Naive thymus-derived CD4-positive, alpha-beta T cell (primary cell): ENCODE results near the gene MAFG. TPM values are rescaled to one million over a fixed set of nuclear protein-coding genes. Genes with fewer than 3 reads are reported as not detected.

Experiments used
- ATAC-seq: fragments of 150-1000 bp; cut with Tn5 transposase; 2 replicates; pipeline ENCODE4 v1.10.0; 2021; ENCODE audit warnings: mild to moderate bottlenecking, moderate library complexity
- CTCF ChIA-PET: fragments of 350-600 bp; sonication (Branson Sonifier 250); formaldehyde crosslinking; loops from one replicate; lab custom pipeline; 2021; ENCODE audit warnings: antibody characterized with exemption; lab: Charles Lee
- POLR2A ChIA-PET: fragments of 350-600 bp; sonication (Branson Sonifier 250); formaldehyde crosslinking; loops from one replicate; lab custom pipeline; 2021; ENCODE audit warnings: antibody characterized with exemption, inconsistent platforms; lab: Charles Lee
- DNase-seq, 9 donors: peaks; one replicate each; pipeline versions ENCODE4 v3.0.0 to v3.0.0-alpha.2; 2020 to 2022; ENCODE audit warnings: mixed read lengths in 1 of 9
- H3K27ac ChIP-seq: one replicate; pipeline ENCODE4 v1.7.0; 2013; ENCODE audit warnings: mild to moderate bottlenecking, low read depth, low read length, moderate library complexity
- H3K27me3 ChIP-seq, 2 donors: one replicate each; pipeline ENCODE4 v1.7.0; 2013; ENCODE audit warnings: low read length in 2 of 2, mild to moderate bottlenecking in 2 of 2, moderate library complexity in 2 of 2; ENCODE audit not compliant: control insufficient read depth in 2 of 2, insufficient read depth in 2 of 2
- H3K36me3 ChIP-seq, 3 experiments: 1 replicate in 2 of 3; 2 replicates in 1 of 3; pipeline ENCODE4 v1.7.0; 2013; ENCODE audit warnings: low read length in 3 of 3, mild to moderate bottlenecking in 3 of 3, moderate library complexity in 1 of 3; ENCODE audit not compliant: insufficient read depth in 3 of 3, control insufficient read depth in 2 of 3
- H3K4me1 ChIP-seq, 2 donors: one replicate each; pipeline ENCODE4 v1.7.0; 2013; ENCODE audit warnings: low read length in 2 of 2, mild to moderate bottlenecking in 2 of 2, moderate library complexity in 1 of 2; ENCODE audit not compliant: control insufficient read depth in 2 of 2, insufficient read depth in 2 of 2
- H3K4me3 ChIP-seq: 2 replicates; pipeline ENCODE4 v1.7.0; 2013; ENCODE audit warnings: mild to moderate bottlenecking, low read length
- H3K9me3 ChIP-seq, 3 experiments: 1 replicate in 2 of 3; 2 replicates in 1 of 3; pipeline ENCODE4 v1.7.0; 2013; ENCODE audit warnings: low read length in 3 of 3; ENCODE audit not compliant: control insufficient read depth in 2 of 3
- H3K27ac Mint-ChIP-seq, 9 donors: one replicate each; pipeline ENCODE4 v1.8.0; 2020 to 2022; ENCODE audit warnings: mixed read lengths in 9 of 9, mild to moderate bottlenecking in 8 of 9, moderate library complexity in 5 of 9, inconsistent platforms in 2 of 9
- H3K27me3 Mint-ChIP-seq, 5 donors: one replicate each; pipeline ENCODE4 v1.8.0; 2021 to 2022; ENCODE audit warnings: mixed read lengths in 5 of 5, mild to moderate bottlenecking in 1 of 5
- H3K36me3 Mint-ChIP-seq, 5 donors: one replicate each; pipeline ENCODE4 v1.8.0; 2020 to 2022; ENCODE audit warnings: mixed read lengths in 5 of 5, mild to moderate bottlenecking in 3 of 5, inconsistent platforms in 1 of 5
- H3K4me1 Mint-ChIP-seq, 7 donors: one replicate each; pipeline ENCODE4 v1.8.0; 2020 to 2022; ENCODE audit warnings: mixed read lengths in 7 of 7, mild to moderate bottlenecking in 3 of 7, inconsistent platforms in 1 of 7
- H3K4me3 Mint-ChIP-seq, 10 donors: one replicate each; pipeline ENCODE4 v1.8.0; 2020 to 2022; ENCODE audit warnings: mild to moderate bottlenecking in 10 of 10, mixed read lengths in 10 of 10, moderate library complexity in 6 of 10, inconsistent platforms in 2 of 10
- H3K9me3 Mint-ChIP-seq, 11 donors: one replicate each; pipeline ENCODE4 v1.8.0; 2020 to 2022; ENCODE audit warnings: mixed read lengths in 11 of 11, mild to moderate bottlenecking in 4 of 11, inconsistent platforms in 1 of 11, moderate library complexity in 1 of 11
- intact Hi-C, 2 donors: fragments of 100-400 bp; cut with micrococcal nuclease; formaldehyde crosslinking; loops; one replicate each; pipeline ENCODE4 v1.15.1; 2023
- polyA plus RNA-seq, 2 donors: library from polyadenylated mRNA; unstranded; fragments of 300-500 nt; fragmentation: Illumina TruSeq; gene quantifications; one replicate each; pipeline ENCODE4 v1.2.3, GENCODE V29; 2021
- total RNA-seq, 6 experiments: library from RNA in 5 of 6; stranded (reverse) in 5 of 6; gene quantifications; 1 replicate in 5 of 6; 2 replicates in 1 of 6; pipeline ENCODE4 v1.2.3 and lab custom pipeline; 2021 to 2026

The MAFG gene
- total and polyA plus RNA-seq, 7 experiments from 2014 or later: 2.4 to 28.1 (median 16.0) TPM

DNA sequence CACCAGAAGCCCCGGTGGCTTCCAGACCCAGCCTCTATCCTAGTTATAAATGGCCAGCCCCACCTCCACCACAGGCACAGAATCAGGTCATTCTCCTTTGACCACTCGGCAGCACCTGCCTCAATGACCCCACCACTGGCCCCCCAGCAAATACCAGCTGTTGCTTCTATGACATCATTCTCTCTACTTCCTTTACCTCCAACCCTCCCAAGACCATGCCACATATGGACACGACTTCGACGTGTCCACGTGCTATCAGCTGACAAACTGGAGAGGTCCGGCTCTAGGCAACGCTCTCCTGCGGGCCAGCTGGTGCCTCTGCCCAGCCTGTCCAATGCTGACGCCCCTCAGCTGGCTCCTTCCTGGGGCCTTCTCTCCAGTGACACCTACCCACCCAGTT, 42.1 kb downstream of the MAFG start:
- Histone ChIP-seq H3K4me3 (no peak overlapping the region), H3K27ac (no peak overlapping the region)
- H3K4me3 Mint-ChIP-seq: no peak overlapping the region

GRCh38 chr17:81884968-81885367, 42.6 kb downstream of the MAFG start:
- Histone ChIP-seq H3K36me3 (peaks cover 14 to 72% (median 20%) of the 10 kb centered on the region in 3 experiments), H3K4me1 (peaks cover 0 to 6% of the 10 kb centered on the region in 2 donors), H3K9me3 (no peaks in the 10 kb centered on the region), H3K27ac (no peak overlapping the region), H3K27me3 (no peaks in the 10 kb centered on the region), H3K4me3 (no peak overlapping the region)
- H3K27ac Mint-ChIP-seq: peak overlapping the region in 1 of 9 donors; percentile 4
- intact Hi-C loops: no loop called here
- ATAC-seq (peak; percentile 19), DNase-seq (no peak)
- peaks cover 0 to 1% (median 0%) of the 10 kb centered on the region in 11 donors for H3K9me3 Mint-ChIP-seq
- H3K4me1 Mint-ChIP-seq: peaks cover 0 to 22% (median 15%) of the 10 kb centered on the region in 7 donors
- no peak overlapping the region for H3K4me3 Mint-ChIP-seq
- H3K36me3 Mint-ChIP-seq: peaks cover 5 to 31% (median 10%) of the 10 kb centered on the region in 5 donors
- ChIA-PET POLR2A (interaction anchor here (1.3 kb wide), 1 partner anchor 15 kb away, joined by 3 read pairs; no protein-coding TSS in a partner anchor), CTCF (no interaction called here)
- H3K27me3 Mint-ChIP-seq: no peaks in the 10 kb centered on the region

More for the DNA sequence above, 42.1 kb downstream of the MAFG start:
- ChIA-PET POLR2A (interaction anchor here (1.3 kb wide), 1 partner anchor 16 kb away, joined by 3 read pairs; no protein-coding TSS in a partner anchor), CTCF (no interaction called here)
- Mint-ChIP-seq H3K36me3 (peaks cover 5 to 31% (median 10%) of the 10 kb centered on the region in 5 donors), H3K27ac (peak overlapping the region in 5 of 9 donors; percentile 24 to 85 (median 46)), H3K9me3 (peaks cover 0 to 1% (median 0%) of the 10 kb centered on the region in 11 donors), H3K4me1 (peaks cover 0 to 23% (median 20%) of the 10 kb centered on the region in 7 donors), H3K27me3 (no peaks in the 10 kb centered on the region)
- intact Hi-C loops: no loop called here
- no peaks in the 10 kb centered on the region for H3K9me3 ChIP-seq
- H3K27me3 ChIP-seq: no peaks in the 10 kb centered on the region
- H3K36me3 ChIP-seq: peaks cover 14 to 74% (median 20%) of the 10 kb centered on the region in 3 experiments
- DNase-seq: no peak
- H3K4me1 ChIP-seq: peaks cover 4 to 11% of the 10 kb centered on the region in 2 donors
- no peak for ATAC-seq

- peaks cover 14 to 70% (median 17%) of the 10 kb centered on the region in 3 experiments for H3K36me3 ChIP-seq
- CTCF ChIA-PET: no interaction called here
Observed at GRCh38 chr17:81884520-81884919, 43.0 kb downstream of the MAFG start.

GRCh38 chr17:81879121-81879520, 48.4 kb downstream of the MAFG start:
- Mint-ChIP-seq H3K27me3 (no peaks in the 10 kb centered on the region), H3K27ac (peak overlapping the region in 1 of 9 donors; percentile 11), H3K4me1 (peaks cover 0 to 11% (median 8%) of the 10 kb centered on the region in 7 donors), H3K9me3 (no peaks in the 10 kb centered on the region), H3K36me3 (peaks cover 0 to 26% (median 4%) of the 10 kb centered on the region in 5 donors), H3K4me3 (no peak overlapping the region)
- Histone ChIP-seq H3K4me3 (no peak overlapping the region), H3K4me1 (no peaks in the 10 kb centered on the region), H3K27ac (no peak overlapping the region), H3K9me3 (no peaks in the 10 kb centered on the region), H3K27me3 (no peaks in the 10 kb centered on the region), H3K36me3 (peaks cover 0 to 23% (median 3%) of the 10 kb centered on the region in 3 experiments)
- POLR2A ChIA-PET: interaction anchor here (0.8 to 0.9 kb wide), 3 partner anchors 9 to 17 kb away, joined by 3 to 4 read pairs (median 3); no protein-coding TSS in a partner anchor
- no peak for DNase-seq
- ATAC-seq: no peak
- CTCF ChIA-PET: interaction anchor here (0.5 to 0.7 kb wide), 2 partner anchors 356 to 890 kb away, joined by 3 read pairs; no protein-coding TSS in a partner anchor
- intact Hi-C loops: no loop called here

More at GRCh38 chr17:81884520-81884919, 43.0 kb downstream of the MAFG start:
- no peak for DNase-seq
- Histone ChIP-seq H3K27ac (no peak overlapping the region), H3K4me3 (no peak overlapping the region), H3K27me3 (no peaks in the 10 kb centered on the region), H3K9me3 (no peaks in the 10 kb centered on the region), H3K4me1 (peaks cover 0 to 2% of the 10 kb centered on the region in 2 donors)
- POLR2A ChIA-PET: interaction anchor here (1.3 kb wide), 1 partner anchor 15 kb away, joined by 3 read pairs; no protein-coding TSS in a partner anchor
- ATAC-seq: no peak
- Mint-ChIP-seq H3K4me3 (no peak overlapping the region), H3K27ac (peak overlapping the region in 3 of 9 donors; percentile 12 to 38 (median 17)), H3K9me3 (peaks cover 0 to 1% (median 0%) of the 10 kb centered on the region in 11 donors), H3K4me1 (peaks cover under 1 to 21% (median 14%) of the 10 kb centered on the region in 7 donors), H3K27me3 (no peaks in the 10 kb centered on the region), H3K36me3 (peaks cover 5 to 34% (median 10%) of the 10 kb centered on the region in 5 donors)
- intact Hi-C loops: no loop called here

- Mint-ChIP-seq H3K27me3 (no peaks in the 10 kb centered on the region), H3K4me3 (no peak overlapping the region), H3K4me1 (peaks cover 0 to 16% (median 10%) of the 10 kb centered on the region in 7 donors), H3K36me3 (peaks cover 0 to 26% (median 4%) of the 10 kb centered on the region in 5 donors), H3K9me3 (no peaks in the 10 kb centered on the region), H3K27ac (no peak overlapping the region)
- Histone ChIP-seq H3K9me3 (no peaks in the 10 kb centered on the region), H3K27me3 (no peaks in the 10 kb centered on the region), H3K4me1 (peaks cover 0 to 6% of the 10 kb centered on the region in 2 donors), H3K4me3 (no peak overlapping the region), H3K36me3 (peaks cover 0 to 19% (median 3%) of the 10 kb centered on the region in 3 experiments), H3K27ac (no peak overlapping the region)
- DNase-seq: no peak
- intact Hi-C loops: no loop called here
- ChIA-PET POLR2A (interaction anchor here (1.1 kb wide), 1 partner anchor 13 kb away, joined by 3 read pairs; the partner anchor contains the start of genes ALYREF and ANAPC11), CTCF (no interaction called here)
- no peak for ATAC-seq
Observed at GRCh38 chr17:81878294-81878693, 49.2 kb downstream of the MAFG start.

DNA sequence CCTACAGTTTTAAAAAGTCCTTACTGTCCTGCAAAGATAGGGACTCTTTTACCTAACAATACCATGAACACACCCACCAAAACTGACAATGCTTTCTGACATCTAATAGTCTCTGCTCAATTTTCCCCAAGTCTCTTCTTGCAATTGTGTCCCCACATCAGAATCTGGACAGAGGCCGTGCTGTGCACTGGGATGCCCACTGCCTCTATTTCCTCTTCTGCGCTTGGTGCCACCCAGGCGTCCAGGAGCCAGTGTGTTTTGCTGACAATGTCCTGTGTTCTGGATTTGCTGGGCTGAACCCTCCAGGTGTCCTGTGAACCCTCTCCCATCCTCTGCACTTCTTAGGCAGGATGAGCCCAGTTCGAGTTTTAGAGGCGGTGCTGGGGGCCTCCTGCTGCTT, 50.0 kb downstream of the MAFG start:
- Histone ChIP-seq H3K27me3 (no peaks in the 10 kb centered on the region), H3K4me3 (no peak overlapping the region), H3K4me1 (peaks cover 5 to 13% of the 10 kb centered on the region in 2 donors), H3K36me3 (peaks cover 0 to 16% (median 3%) of the 10 kb centered on the region in 3 experiments), H3K9me3 (no peaks in the 10 kb centered on the region), H3K27ac (no peak overlapping the region)
- ChIA-PET CTCF (no interaction called here), POLR2A (interaction anchor here (1.1 kb wide), 1 partner anchor 14 kb away, joined by 3 read pairs; the partner anchor contains the start of genes ALYREF and ANAPC11)
- peak overlapping the region in 1 of 10 donors; percentile 51 for H3K4me3 Mint-ChIP-seq
- ATAC-seq (no peak), DNase-seq (no peak)
- peaks cover 0 to 23% (median 4%) of the 10 kb centered on the region in 5 donors for H3K36me3 Mint-ChIP-seq
- peak overlapping the region in 3 of 9 donors; percentile 36 to 64 (median 44) for H3K27ac Mint-ChIP-seq
- H3K27me3 Mint-ChIP-seq: no peaks in the 10 kb centered on the region
- peaks cover 2 to 23% (median 17%) of the 10 kb centered on the region in 7 donors for H3K4me1 Mint-ChIP-seq
- intact Hi-C loops: no loop called here
- H3K9me3 Mint-ChIP-seq: no peaks in the 10 kb centered on the region
